ENCODE measurements around the gene CFAP20DC. TPM values are rescaled to one million over a fixed set of nuclear protein-coding genes. Genes with fewer than 3 reads are reported as not detected.

The CFAP20DC gene
- total RNA-seq, 2 experiments from 2014 or later, result 1.0 to 1.8 TPM

GRCh38 chr3:58755150-58755549 lies 294.7 kb downstream of the CFAP20DC start:
- DNase-seq (ENCODE audit: low spot score), result no peak
- no peak overlapping the region for H2AFZ ChIP-seq (ENCODE audit: low read length)
- H3K4me3 ChIP-seq (ENCODE audit: low read depth, low read length, poor library complexity, severe bottlenecking), result no peak overlapping the region
- no peaks in the 10 kb centered on the region for H3K9me2 ChIP-seq (ENCODE audit: insufficient read depth, low read length)
- no peak overlapping the region for H3K27ac ChIP-seq (ENCODE audit: low read depth, low read length, poor library complexity, severe bottlenecking)
- no peak overlapping the region for H3K4me2 ChIP-seq (ENCODE audit: low read length)
- intact Hi-C loops (cut with micrococcal nuclease; ENCODE audit: unreplicated experiment), result no loop called here
- H3K79me2 ChIP-seq (ENCODE audit: insufficient read depth, low read depth, low read length), result no peaks in the 10 kb centered on the region
- no peaks in the 10 kb centered on the region for H3K4me1 ChIP-seq (ENCODE audit: insufficient read depth, low read length, poor library complexity, severe bottlenecking)
- TF ChIP-seq CTCF (conservative IDR thresholded peaks at IDR 0.05; ENCODE audit: low read length), result no peak
- no peak for TF ChIP-seq EZH2phosphoT487 (IDR thresholded peaks at IDR 0.05; ENCODE audit: borderline replicate concordance, low read depth, low read length)
- no peaks in the 10 kb centered on the region for H4K20me1 ChIP-seq (ENCODE audit: insufficient read depth, low read length)
- ChIA-PET CTCF (ENCODE audit: unreplicated experiment) (no interaction called here), POLR2A (interaction anchor here (0.8 to 1.4 kb wide), 2 partner anchors 11 to 19 kb away, joined by 3 to 4 read pairs; no protein-coding TSS in a partner anchor)
- no TSS peak for BruUV-seq (replicated peaks)
- H3K36me3 ChIP-seq (ENCODE audit: insufficient read depth, low read length), result no peaks in the 10 kb centered on the region
- no peaks in the 10 kb centered on the region for H3K9me3 ChIP-seq (ENCODE audit: low read length)

- Histone ChIP-seq H2AFZ (ENCODE audit: low read length) (no peak overlapping the region), H3K4me3 (ENCODE audit: low read depth, low read length, poor library complexity, severe bottlenecking) (no peak overlapping the region), H3K79me2 (ENCODE audit: insufficient read depth, low read depth, low read length) (no peaks in the 10 kb centered on the region), H4K20me1 (ENCODE audit: insufficient read depth, low read length) (no peaks in the 10 kb centered on the region), H3K27ac (ENCODE audit: low read depth, low read length, poor library complexity, severe bottlenecking) (no peak overlapping the region), H3K4me1 (ENCODE audit: insufficient read depth, low read length, poor library complexity, severe bottlenecking) (no peaks in the 10 kb centered on the region), H3K4me2 (ENCODE audit: low read length) (no peak overlapping the region), H3K9me2 (ENCODE audit: insufficient read depth, low read length) (no peaks in the 10 kb centered on the region), H3K36me3 (ENCODE audit: insufficient read depth, low read length) (no peaks in the 10 kb centered on the region), H3K9me3 (ENCODE audit: low read length) (no peaks in the 10 kb centered on the region)
- no TSS peak for BruUV-seq (replicated peaks)
- no peak for TF ChIP-seq CTCF (conservative IDR thresholded peaks at IDR 0.05; ENCODE audit: low read length)
- TF ChIP-seq EZH2phosphoT487 (IDR thresholded peaks at IDR 0.05; ENCODE audit: borderline replicate concordance, low read depth, low read length), result no peak
- POLR2A ChIA-PET, result interaction anchor here (0.6 to 0.8 kb wide), 2 partner anchors 20 to 328 kb away, joined by 3 to 4 read pairs; no protein-coding TSS in a partner anchor
- intact Hi-C loops (cut with micrococcal nuclease; ENCODE audit: unreplicated experiment), result no loop called here
- CTCF ChIA-PET (ENCODE audit: unreplicated experiment), result no interaction called here
- no peak for DNase-seq (ENCODE audit: low spot score)
These were observed 295.8 kb downstream of the CFAP20DC start for GRCh38 chr3:58754074-58754473.

- H3K4me3 ChIP-seq (ENCODE audit: low read depth, low read length, poor library complexity, severe bottlenecking), result no peak overlapping the region
- no peaks in the 10 kb centered on the region for H4K20me1 ChIP-seq (ENCODE audit: insufficient read depth, low read length)
- BruUV-seq (replicated peaks), result no TSS peak
- no peak for TF ChIP-seq CTCF (conservative IDR thresholded peaks at IDR 0.05; ENCODE audit: low read length)
- no peak for TF ChIP-seq EZH2phosphoT487 (IDR thresholded peaks at IDR 0.05; ENCODE audit: borderline replicate concordance, low read depth, low read length)
- H3K4me2 ChIP-seq (ENCODE audit: low read length), result no peak overlapping the region
- no peak overlapping the region for H2AFZ ChIP-seq (ENCODE audit: low read length)
- ChIA-PET CTCF (ENCODE audit: unreplicated experiment) (no interaction called here), POLR2A (no interaction called here)
- DNase-seq (ENCODE audit: low spot score), result no peak
- intact Hi-C loops (cut with micrococcal nuclease; ENCODE audit: unreplicated experiment), result no loop called here
- H3K9me3 ChIP-seq (ENCODE audit: low read length), result no peaks in the 10 kb centered on the region
- H3K36me3 ChIP-seq (ENCODE audit: insufficient read depth, low read length), result no peaks in the 10 kb centered on the region
- H3K79me2 ChIP-seq (ENCODE audit: insufficient read depth, low read depth, low read length), result no peaks in the 10 kb centered on the region
- no peaks in the 10 kb centered on the region for H3K9me2 ChIP-seq (ENCODE audit: insufficient read depth, low read length)
- no peak overlapping the region for H3K27ac ChIP-seq (ENCODE audit: low read depth, low read length, poor library complexity, severe bottlenecking)
- no peaks in the 10 kb centered on the region for H3K4me1 ChIP-seq (ENCODE audit: insufficient read depth, low read length, poor library complexity, severe bottlenecking)
These were observed 297.8 kb downstream of the CFAP20DC start for GRCh38 chr3:58751882-58752567.
